A673 (cell line): ENCODE measurements around the gene POMC. TPM values are rescaled to one million over a fixed set of nuclear protein-coding genes. Genes with fewer than 3 reads are reported as not detected.
"Not testable (repeated sequence)": the region's sequence is repeated elsewhere in the genome, so short reads cannot be mapped to it uniquely, and the experiment has no call there.

Experiments used
- BruUV-seq: library from RNA; stranded (reverse); fragments of 400-500 nt; replicated peaks from 2 replicates; lab custom pipeline; 2021; lab: Mats Ljungman, UMichigan
- CTCF ChIA-PET: fragments of 300-600 bp; sonication (Branson Sonifier 250); formaldehyde crosslinking; loops from one replicate; lab custom pipeline; 2022; ENCODE audit warnings: antibody characterized with exemption; lab: Charles Lee
- POLR2A ChIA-PET: fragments of 300-600 bp; sonication (Branson Sonifier 250); formaldehyde crosslinking; loops from one replicate; lab custom pipeline; 2022; ENCODE audit warnings: antibody characterized with exemption; ENCODE audit not compliant: low non-redundant PET; lab: Charles Lee
- DNase-seq: peaks from one replicate; pipeline ENCODE4 v3.0.0-alpha.2; 2015; ENCODE audit warnings: low spot score
- H3K27ac ChIP-seq: fragments of 200-600 bp; sonication (generic); 2 replicates; pipeline ENCODE4 v1.5.1; 2016; ENCODE audit warnings: mixed run types, low read depth, mild to moderate bottlenecking, mixed read lengths, antibody characterized with exemption, low read length; ENCODE audit not compliant: poor library complexity, severe bottlenecking
- H3K27me3 ChIP-seq: fragments of 200-600 bp; sonication (generic); replicated peaks from 2 replicates; pipeline ENCODE4 v1.6.1; 2017; ENCODE audit warnings: mixed run types, low read depth, mild to moderate bottlenecking, mixed read lengths, antibody characterized with exemption, low read length; ENCODE audit not compliant: insufficient read depth, poor library complexity
- H3K36me3 ChIP-seq: fragments of 200-600 bp; sonication (generic); 2 replicates; pipeline ENCODE4 v1.6.1; 2016; ENCODE audit warnings: mixed run types, mild to moderate bottlenecking, mixed read lengths, antibody characterized with exemption, low read length; ENCODE audit not compliant: insufficient read depth, poor library complexity, severe bottlenecking
- H3K4me1 ChIP-seq: fragments of 200-600 bp; sonication (generic); 2 replicates; pipeline ENCODE4 v1.6.1; 2017; ENCODE audit warnings: mixed run types, mild to moderate bottlenecking, mixed read lengths, antibody characterized with exemption, low read length; ENCODE audit not compliant: insufficient read depth, poor library complexity, severe bottlenecking
- H3K4me3 ChIP-seq: fragments of 200-600 bp; sonication (generic); 2 replicates; pipeline ENCODE4 v1.5.1; 2016; ENCODE audit warnings: low read depth, mixed run types, mild to moderate bottlenecking, mixed read lengths, low read length; ENCODE audit not compliant: poor library complexity, severe bottlenecking
- H3K9me3 ChIP-seq: fragments of 200-600 bp; sonication (generic); 2 replicates; pipeline ENCODE4 v1.6.1; 2016; ENCODE audit warnings: mixed run types, low read depth, mild to moderate bottlenecking, mixed read lengths, antibody characterized with exemption, low read length; ENCODE audit not compliant: poor library complexity, severe bottlenecking
- EZH2 ChIP-seq: fragments of 200-600 bp; sonication (generic); IDR thresholded peaks from 2 replicates; pipeline ENCODE4 v1.6.1; 2017; ENCODE audit warnings: borderline replicate concordance, low read depth, mild to moderate bottlenecking, mixed read lengths, antibody characterized with exemption, low read length; ENCODE audit not compliant: poor library complexity, severe bottlenecking
- intact Hi-C: fragments of 100-400 bp; cut with micrococcal nuclease; formaldehyde crosslinking; loops from one replicate; pipeline ENCODE4 v1.10.0; 2022; ENCODE audit not compliant: unreplicated experiment
- total RNA-seq: library from RNA; stranded (reverse); gene quantifications from 2 replicates; pipeline ENCODE4 v1.2.3, GENCODE V29; 2021
- TF ChIP-seq, protein P1 (sequence below): fragments of 300-800, 200-600 bp; sonication (generic); conservative IDR thresholded peaks from 2 replicates; pipeline ENCODE4 v1.5.1; 2017; ENCODE audit warnings: low read depth, mild to moderate bottlenecking, antibody characterized with exemption, low read length, moderate library complexity, mixed read lengths

The POMC gene
- total RNA-seq, 1 experiment from 2014 or later = not detected

DNA sequence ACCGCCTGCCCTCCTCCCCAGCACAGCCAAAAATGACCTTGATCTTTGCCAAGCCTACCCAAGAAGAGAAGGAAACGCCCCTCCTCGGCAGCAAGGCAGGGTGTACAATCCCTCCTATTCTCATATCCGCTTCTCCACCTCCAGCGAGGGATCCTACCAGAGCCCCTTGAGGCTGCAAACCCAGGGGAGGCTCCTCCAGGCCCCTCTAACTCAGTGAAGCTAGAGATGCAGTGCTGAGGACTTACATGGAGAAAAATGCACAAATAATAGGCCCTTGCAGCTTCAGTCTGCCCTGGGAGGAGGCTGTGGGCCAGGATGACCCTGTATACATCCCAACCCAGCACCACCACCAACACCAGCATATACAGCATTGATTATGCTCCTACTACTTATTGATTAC, 46.9 kb upstream of the POMC start:
- DNase-seq = no peak
- H3K27me3 ChIP-seq = no peaks in the 10 kb centered on the region
- no TSS peak for BruUV-seq
- H3K27ac ChIP-seq = no peak overlapping the region
- no peaks in the 10 kb centered on the region for H3K36me3 ChIP-seq
- POLR2A ChIA-PET = no interaction called here
- no peaks in the 10 kb centered on the region for H3K4me1 ChIP-seq
- no peak overlapping the region for H3K4me3 ChIP-seq
- intact Hi-C loops = no loop called here
- no peak for TF ChIP-seq EZH2
- TF ChIP-seq, protein P1, sequence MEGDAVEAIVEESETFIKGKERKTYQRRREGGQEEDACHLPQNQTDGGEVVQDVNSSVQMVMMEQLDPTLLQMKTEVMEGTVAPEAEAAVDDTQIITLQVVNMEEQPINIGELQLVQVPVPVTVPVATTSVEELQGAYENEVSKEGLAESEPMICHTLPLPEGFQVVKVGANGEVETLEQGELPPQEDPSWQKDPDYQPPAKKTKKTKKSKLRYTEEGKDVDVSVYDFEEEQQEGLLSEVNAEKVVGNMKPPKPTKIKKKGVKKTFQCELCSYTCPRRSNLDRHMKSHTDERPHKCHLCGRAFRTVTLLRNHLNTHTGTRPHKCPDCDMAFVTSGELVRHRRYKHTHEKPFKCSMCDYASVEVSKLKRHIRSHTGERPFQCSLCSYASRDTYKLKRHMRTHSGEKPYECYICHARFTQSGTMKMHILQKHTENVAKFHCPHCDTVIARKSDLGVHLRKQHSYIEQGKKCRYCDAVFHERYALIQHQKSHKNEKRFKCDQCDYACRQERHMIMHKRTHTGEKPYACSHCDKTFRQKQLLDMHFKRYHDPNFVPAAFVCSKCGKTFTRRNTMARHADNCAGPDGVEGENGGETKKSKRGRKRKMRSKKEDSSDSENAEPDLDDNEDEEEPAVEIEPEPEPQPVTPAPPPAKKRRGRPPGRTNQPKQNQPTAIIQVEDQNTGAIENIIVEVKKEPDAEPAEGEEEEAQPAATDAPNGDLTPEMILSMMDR = no peak
- CTCF ChIA-PET = no interaction called here
- H3K9me3 ChIP-seq = no peaks in the 10 kb centered on the region

DNA sequence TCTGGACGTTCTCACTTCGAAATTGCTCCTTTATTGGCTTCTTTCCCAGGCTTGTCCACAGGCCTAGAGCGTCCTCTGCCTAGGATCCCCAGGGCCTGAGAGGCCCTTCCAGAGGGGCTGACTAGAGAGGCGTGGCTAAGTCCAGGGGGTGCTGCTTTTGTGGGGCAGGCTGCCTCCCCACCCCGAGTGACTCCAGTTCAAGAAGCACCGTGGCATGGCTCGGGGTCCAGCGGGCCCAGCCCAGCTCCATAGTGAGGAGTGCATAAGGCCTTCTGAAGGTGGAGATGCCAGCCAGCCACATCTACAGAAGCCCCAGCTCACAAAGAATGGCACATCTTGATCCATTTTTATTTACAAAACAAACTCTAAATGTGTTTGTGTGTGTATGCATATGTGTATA, 44.8 kb upstream of the POMC start:
- BruUV-seq = no TSS peak
- CTCF ChIA-PET = no interaction called here
- TF ChIP-seq EZH2 = no peak
- TF ChIP-seq, protein P1 = no peak
- H3K27ac ChIP-seq = no peak overlapping the region
- no peak overlapping the region for H3K4me3 ChIP-seq
- no peaks in the 10 kb centered on the region for H3K27me3 ChIP-seq
- POLR2A ChIA-PET = no interaction called here
- DNase-seq = no peak
- H3K36me3 ChIP-seq = no peaks in the 10 kb centered on the region
- no peaks in the 10 kb centered on the region for H3K4me1 ChIP-seq
- intact Hi-C loops = no loop called here
- H3K9me3 ChIP-seq = no peaks in the 10 kb centered on the region

DNA sequence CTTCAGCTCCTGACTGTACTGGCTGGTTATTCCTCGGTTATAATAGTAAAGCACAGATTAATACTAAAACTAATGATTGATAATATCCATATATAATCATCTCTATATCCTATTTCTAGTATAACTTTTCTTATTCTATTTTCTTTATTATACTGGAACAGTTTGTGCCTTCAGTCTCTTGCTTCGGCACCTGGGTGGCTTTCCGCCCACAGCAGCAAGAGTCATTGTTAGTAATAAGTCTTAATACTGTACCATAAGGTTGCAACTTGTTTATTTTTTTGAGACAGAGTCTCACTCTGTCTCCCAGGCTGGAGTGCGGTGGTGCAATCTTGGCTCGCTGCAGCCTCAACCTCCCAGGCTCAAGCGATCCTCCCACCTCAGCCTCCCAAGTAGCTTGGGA, 42.5 kb upstream of the POMC start:
- H3K27ac ChIP-seq, DNase-seq, H3K36me3 ChIP-seq, H3K9me3 ChIP-seq, H3K4me1 ChIP-seq, BruUV-seq, H3K4me3 ChIP-seq, intact Hi-C loops, POLR2A ChIA-PET, H3K27me3 ChIP-seq: not testable (repeated sequence)
- CTCF ChIA-PET = interaction anchor here (0.7 kb wide), 1 partner anchor 104 kb away, joined by 8 read pairs; no protein-coding TSS in a partner anchor

DNA sequence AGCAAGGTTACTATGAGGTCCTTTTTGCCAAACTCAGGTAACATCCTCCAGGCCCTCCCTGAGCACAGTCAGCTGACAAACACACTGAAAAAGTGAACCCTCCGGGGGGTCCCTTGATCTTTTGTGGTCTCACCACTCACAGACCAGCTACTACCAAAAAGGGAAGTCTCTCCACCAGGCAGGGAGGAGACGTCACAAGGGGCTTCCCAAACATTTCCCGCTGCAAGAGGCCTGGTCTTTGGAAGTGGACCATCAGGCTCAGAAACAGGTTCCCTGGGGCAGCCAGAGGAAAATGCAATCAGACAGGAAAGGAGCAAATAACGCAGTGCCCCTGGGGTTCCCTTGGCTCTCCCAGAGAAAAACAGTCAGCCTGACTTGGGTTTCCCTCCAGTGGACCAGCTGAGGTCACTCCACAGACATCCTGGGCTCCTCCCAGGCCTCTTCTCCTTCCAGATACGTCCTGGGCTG, 38.7 kb upstream of the POMC start:
- Histone ChIP-seq H3K27ac (no peak overlapping the region), H3K36me3 (no peaks in the 10 kb centered on the region), H3K4me1 (no peaks in the 10 kb centered on the region), H3K27me3 (no peaks in the 10 kb centered on the region), H3K4me3 (no peak overlapping the region), H3K9me3 (no peaks in the 10 kb centered on the region)
- BruUV-seq = no TSS peak
- intact Hi-C loops = no loop called here
- TF ChIP-seq, protein P1 = no peak
- no peak for TF ChIP-seq EZH2
- ChIA-PET POLR2A (no interaction called here), CTCF (no interaction called here)
- no peak for DNase-seq
